Stimulated activated CD8-positive, alpha-beta memory T cell treated with anti-CD3 and anti-CD28 coated beads, Interleukin-7, amount 100 ng/mL, for 4 hours (primary cell): ENCODE data around the gene ADARB2.
"Not testable (repeated sequence)": the region's sequence is repeated elsewhere in the genome, so short reads cannot be mapped to it uniquely, and the experiment has no call there.

ENCODE experiments used
- DNase-seq, 2 donors: peaks; one replicate each; pipeline ENCODE4 v3.0.0-alpha.2; 2020; ENCODE audit warnings: low read depth in 2 of 2

The ADARB2 gene

DNA sequence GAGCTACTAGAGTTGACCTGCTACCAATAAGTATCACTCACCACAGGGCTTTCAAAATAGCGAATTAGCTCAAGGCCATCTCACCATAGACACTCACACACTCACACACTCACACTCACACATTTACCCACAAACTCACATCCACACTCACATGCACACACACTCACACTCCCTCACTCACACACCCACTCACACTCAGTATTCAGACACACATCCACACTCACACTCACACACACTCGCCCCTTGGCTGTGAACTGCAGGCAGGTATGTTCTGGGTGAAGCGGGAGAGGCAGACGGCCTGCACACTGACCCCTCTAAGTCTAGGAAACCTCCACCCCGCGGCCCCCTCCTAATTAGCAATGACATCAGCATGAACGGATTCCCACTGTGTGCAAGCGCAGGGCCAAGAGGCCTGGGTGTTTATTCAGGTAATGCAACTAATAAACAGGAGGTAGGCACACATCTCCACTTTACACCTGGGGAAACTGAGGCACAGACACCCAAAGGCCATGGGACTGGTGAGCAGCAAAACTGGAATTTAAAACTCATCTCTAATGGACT, 94.6 kb downstream of the ADARB2 start:
- no peak for DNase-seq

DNA sequence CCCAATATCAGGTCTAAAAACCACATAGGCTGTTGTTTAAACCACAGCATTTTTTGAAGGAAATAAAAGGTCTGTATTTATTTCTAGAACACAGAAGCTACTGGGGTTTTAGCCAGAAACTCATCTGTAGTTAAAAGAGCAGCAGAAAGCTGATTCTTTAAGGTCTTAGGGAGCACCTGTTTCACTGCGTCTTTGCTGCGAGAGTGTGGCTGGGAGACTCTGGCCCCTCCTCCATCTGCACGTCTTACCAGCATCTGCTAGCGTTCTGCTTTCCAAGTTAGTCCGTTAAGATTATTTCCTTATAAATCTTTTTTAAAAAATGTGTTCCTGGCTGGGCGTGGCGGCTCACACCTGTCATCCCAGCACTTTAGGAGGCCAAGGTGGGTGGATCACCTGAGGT, 95.9 kb downstream of the ADARB2 start:
- no peak for DNase-seq

DNA sequence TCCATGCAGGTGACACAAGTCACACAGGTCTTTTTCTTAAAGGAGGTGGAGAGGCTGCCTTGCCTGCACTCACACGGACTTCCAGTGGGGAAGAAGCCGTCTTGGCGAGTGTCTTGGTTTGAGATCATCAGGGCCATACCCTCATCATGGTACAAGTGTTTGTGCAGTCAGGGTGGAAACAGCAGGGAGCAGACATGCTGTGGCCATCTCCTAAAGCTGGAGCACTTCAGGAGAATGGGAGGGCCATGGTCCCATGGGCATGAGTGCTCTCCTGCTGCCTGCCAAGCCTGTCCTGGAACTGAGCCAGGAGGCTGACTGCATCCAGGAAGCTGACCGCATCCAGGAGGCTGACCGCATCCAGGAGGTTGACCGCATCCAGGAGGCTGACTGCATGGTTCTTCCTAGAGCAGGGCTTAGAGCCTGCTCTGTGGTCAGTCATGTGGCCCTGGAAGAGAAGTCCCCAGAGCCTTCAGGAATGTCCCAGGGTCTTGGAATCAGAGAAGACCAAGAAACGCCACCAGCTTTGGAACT, 98.4 kb downstream of the ADARB2 start:
- DNase-seq: no peak

DNA sequence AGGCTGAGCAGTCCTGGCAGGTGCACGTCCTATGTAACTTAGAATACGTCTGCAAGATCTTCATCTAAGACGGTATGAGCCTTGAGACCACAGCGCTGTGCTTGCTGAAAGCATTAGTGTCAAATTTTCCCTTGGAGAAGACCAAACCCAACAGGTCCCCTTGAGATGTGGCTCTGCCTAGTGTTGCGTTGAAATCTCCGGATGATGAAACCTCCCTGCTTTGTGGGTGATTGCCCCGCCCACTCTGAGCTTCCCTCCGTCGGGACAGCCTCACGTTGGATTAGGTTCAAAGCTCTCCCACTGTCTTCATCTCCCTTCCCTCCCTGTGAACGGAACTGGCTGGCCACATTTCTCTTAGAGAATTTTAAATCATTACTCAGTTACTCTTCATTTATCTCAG, 102.0 kb downstream of the ADARB2 start:
- DNase-seq: no peak

DNA sequence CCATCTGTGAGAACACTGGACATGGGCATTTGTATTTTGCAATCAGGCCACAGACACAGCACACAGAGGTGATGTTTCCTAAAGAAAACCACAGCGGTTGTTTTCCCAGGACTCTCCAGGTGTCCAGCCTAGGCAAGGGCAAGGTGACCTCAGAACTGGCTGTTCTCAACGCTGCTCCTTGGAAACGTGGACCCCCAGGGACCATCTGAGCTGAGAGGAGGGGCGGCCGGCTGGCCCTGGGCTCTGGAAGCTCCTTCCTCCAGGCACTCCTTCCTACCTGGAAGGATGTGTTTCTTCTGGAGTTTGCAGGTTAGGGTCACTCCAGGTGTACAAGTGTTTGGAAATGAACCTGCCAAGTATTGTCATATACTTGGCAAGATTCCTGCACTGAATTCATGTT, 103.1 kb downstream of the ADARB2 start:
- no peak for DNase-seq

DNA sequence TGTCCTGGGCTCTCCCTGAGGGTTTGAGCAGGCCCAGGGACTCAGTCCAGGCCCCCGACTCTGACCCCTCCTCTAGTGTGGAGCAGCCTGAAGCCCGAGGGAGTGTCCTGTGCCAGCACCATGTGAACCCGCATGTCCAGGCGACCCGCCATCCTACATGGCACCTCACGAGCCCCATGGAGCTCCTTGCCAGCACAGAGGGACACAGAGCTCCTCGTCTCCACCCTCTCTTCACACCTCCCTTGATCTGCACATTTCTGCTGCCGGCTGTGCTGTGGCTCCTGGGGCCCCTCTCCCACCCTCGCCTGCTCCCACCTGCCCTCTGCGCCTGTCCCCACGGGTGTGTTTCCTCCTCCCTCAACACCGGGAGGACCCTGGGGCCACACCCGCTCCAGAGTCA, 103.5 kb downstream of the ADARB2 start:
- DNase-seq: no peak

DNA sequence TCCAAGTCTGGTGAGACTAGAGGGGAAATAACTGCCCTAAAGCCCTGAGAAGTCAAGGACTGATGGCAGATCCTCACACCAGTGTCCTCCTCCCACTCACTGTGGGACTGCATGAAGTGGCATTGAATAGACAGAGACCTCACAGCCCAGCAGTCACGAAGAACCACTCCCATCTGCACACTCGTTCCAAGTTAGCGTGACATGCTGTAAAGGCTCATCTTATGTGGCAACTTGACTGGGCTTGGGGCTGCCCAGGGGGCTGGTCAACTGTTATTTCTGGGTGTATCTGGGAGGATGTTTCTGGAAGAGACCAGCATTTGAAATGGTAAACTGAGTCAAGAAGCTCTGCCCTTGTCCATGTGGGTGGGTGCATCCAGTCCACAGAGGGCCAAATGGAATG, 104.7 kb downstream of the ADARB2 start:
- no peak for DNase-seq

DNA sequence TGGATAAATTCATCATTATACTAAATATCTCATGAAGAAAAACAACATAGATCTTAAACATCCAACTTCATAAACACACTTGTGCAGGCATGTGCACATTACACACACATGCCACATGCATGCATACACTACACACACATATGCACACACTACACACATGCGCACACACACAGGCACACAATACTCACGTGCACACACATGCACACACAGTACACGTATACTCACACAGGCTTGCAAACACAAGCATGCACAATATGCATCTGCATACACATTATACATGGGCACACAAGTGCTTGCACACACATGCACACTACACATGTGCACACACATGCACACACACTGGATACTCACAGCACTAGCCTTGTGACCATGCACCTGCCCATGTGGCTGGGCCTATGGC, 105.2 kb downstream of the ADARB2 start:
- DNase-seq: no peak

DNA sequence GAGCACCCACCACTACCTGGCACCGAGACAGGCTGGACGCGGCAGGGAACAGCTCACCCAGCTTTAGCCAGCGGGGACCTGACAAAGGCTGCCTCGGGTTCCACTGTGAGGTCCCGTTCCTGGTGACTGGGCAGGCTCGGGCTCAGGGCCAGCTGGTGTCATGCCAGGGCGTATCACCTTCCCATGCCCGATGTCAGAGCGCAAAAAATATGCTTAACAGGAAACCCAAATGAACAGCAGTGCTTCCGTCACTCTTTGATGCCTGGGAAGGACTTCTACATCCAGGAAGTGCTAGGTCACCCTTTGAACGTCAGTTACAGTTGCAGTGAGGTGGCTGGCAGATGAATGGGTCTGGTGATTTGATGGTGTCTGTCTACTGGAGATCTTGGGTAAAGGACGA, 106.0 kb downstream of the ADARB2 start:
- DNase-seq: no peak

DNA sequence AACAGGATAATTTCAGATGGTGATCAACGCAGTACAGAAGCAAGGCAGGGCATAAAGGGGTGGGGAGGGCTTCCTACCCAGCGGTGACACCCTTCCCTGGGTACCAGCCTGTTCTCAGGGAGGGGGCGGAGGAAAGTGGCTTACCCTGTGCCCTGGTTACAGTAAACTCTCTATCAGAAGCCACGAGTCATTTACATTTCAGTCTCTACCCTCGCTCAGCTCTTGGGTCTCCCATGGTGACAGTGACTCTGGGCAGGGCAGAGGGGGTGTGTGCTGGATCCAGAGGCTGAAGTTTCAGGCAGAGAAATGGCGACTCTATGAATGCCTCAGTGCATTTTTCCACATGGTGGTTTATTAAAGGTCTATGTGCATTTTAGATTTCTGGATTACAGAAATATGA, 107.0 kb downstream of the ADARB2 start:
- DNase-seq: no peak

DNA sequence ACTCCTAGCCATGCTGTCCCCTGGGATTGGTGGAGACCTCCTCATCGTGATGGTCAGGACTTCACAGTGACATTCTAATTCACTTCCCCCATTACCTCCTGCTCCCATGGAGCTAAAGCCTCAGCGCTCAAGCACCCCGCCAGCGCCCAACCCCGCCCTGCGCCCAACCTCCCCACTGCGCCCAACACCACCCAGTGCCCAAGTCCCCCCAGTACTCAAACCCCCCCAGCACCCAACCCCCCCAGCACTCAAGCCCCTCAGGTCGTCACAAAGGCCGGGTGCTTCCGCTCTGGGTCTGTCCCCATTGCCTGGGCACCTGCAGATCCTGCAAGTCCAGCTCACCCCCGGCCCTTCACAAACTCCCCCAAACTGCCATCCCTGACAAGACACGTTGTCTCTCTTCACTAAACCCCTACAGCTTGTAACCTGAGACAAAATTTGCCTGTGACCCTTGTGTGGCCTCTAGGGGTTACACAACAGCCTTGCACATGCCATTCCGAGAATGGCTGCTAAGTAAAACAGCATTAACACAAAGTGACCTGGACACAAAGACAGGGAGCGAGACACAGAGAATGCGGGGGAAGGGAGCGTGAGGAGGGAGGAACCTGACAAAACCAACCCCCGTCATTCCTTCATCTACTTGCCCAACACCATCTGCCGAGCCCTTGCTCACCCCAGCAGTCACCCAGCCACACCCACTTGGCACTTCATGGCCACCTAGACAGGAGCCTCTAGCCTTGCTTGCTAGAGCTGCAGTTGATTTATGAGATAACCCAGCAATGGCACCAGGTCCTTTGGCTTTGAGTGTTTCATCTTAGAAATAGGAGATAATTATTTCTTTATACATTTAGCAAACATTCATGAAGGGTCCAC, 107.8 kb downstream of the ADARB2 start:
- DNase-seq: no peak

DNA sequence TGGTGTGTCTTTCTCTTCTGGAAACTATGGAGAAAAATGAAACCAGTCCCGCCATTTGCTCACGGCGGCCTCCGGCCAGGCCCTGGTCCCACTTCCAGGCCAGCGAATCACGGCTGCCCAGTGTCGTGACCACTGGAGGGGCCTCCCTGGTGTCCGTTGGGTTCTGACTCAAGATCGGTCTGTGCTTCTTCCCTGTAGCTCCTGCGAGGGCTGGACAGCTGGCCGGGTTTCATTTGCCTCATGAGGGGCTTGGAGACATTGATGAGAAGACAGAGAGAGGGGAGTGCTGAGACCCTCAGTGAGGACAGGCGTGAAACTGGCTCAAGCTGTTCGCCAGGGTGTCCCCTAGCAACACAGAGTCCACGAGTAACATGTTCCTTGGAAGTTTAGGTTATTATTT, 108.6 kb downstream of the ADARB2 start:
- no peak for DNase-seq

DNA sequence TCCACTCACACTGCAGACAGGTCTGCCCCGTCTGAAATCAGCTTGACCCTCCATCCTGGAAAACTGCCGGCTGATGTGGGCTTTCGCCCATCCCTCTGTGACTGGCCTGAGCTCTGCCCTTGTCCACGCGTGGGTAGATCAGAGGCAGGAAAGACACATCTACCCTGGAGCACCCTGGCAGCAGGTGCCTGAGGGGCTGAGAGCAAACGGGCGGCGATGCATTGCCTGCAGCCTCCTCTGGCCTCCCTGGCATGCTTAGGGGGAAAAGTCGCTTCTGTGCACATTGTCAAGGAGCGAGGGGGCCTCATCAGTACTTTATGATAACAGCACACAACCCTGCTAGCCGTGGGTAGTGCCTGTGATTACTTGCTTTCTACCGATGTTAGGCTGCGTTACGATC, 109.4 kb downstream of the ADARB2 start:
- DNase-seq: no peak

DNA sequence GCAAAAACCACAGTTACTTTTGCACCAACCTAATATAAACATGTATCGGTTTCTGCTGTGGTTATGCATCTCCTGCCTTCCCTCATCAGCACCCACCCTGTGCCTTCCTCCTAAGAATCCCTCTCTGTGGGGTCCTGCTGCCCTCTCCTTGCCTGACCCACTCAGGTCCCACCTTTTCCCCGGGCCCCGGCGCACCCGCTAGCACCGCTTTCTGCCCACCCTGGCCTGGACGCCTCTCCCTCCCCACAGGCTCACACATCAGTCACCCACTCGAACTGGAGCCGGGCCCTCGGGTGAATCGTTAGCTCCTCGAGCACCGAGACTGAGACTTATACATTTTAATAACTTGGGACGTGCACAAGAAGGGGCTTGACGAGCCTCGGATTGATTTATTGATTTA, 110.5 kb downstream of the ADARB2 start:
- no peak for DNase-seq

DNA sequence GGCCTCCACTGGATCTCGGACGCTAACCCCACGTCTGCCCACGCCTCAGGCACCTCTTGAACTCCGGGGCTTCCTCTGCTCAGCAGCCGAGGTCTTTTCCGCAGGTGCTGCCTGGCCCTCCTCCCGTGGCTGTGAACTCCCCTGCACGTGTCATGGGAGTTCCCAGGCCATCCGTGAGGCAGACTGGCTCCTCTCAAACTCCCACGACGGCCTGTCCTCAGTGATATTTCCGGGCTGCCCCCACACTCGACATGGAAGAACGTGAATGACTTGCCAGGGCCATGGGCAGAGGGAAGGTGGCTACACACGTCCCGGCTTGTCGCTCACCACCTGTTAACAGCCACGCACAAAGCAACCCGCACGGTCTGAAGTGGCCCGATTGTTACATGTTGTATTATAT, 110.9 kb downstream of the ADARB2 start:
- DNase-seq: no peak

DNA sequence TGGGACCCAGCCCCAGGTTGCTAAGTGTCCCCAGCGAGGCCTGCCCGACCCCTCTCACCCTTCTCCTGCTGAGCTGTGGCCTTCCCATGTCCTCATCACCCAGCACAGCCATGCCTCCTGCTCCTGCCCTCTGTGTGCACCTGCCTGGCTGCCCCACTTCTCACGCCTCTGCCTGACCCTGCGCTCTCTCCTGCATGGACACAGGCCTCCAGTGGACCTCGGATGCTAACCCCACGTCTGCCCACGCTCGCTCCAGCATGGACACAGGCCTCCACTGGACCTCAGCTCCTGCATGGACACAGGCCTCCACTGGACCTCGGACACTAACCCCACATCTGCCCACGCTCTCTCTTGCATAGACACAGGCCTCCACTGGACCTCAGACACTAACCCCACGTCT, 111.6 kb downstream of the ADARB2 start:
- no peak for DNase-seq

DNA sequence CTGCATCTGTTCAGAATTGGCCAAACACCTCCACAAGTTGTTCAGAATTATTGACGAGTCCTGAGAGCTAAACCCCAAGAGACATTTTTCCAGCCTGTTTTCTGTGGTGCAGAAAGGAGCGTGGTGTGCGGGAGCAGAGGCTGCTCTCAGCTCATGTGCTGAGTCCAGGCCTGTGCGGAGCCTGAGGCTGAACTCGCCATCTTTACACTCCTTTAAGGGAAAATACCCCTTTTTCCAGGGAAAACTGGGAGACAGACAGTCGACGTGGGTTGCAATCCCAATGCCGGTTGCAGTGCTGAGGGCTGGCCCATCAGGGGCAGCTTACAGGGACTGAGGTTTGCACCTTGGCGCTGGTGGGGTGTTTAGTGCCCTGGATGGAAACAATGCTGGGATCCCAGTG, 112.2 kb downstream of the ADARB2 start:
- no peak for DNase-seq

DNA sequence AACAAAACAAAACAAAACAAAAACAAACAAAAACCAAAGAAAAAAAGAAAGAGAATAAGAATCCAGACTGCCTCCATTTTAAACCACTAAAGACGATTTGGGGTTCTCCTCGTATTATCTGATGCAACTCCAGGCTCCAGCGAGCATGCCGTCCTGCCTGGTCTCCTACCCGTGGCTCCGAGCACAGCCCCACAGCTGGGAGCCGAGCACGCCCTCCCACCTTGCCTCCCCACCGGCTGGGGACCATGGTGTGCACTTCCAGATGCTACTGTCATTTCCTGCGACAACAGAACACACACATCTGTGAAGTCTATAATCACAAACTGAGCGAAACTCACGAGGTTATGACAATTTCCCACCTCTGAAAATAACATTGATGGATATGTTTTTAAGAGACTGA, 113.1 kb downstream of the ADARB2 start:
- no peak for DNase-seq

DNA sequence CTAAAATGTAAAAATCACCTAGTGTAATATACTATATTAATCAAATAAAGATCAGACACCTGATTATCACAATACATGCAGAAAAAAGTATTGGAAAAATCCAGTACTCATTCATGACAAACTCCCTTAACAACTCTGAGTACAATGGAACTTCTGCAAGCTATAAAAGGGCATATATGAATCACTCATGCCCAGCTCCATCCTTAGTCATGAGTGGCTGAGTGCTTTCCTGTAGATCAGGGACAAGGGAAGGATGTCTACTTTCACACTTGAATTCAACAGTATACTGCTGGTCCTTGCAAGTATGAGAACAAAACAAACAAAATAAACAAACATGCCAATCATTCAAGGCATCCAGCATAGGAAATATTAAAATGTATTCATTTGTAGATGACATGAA, 116.5 kb downstream of the ADARB2 start:
- no peak for DNase-seq

DNA sequence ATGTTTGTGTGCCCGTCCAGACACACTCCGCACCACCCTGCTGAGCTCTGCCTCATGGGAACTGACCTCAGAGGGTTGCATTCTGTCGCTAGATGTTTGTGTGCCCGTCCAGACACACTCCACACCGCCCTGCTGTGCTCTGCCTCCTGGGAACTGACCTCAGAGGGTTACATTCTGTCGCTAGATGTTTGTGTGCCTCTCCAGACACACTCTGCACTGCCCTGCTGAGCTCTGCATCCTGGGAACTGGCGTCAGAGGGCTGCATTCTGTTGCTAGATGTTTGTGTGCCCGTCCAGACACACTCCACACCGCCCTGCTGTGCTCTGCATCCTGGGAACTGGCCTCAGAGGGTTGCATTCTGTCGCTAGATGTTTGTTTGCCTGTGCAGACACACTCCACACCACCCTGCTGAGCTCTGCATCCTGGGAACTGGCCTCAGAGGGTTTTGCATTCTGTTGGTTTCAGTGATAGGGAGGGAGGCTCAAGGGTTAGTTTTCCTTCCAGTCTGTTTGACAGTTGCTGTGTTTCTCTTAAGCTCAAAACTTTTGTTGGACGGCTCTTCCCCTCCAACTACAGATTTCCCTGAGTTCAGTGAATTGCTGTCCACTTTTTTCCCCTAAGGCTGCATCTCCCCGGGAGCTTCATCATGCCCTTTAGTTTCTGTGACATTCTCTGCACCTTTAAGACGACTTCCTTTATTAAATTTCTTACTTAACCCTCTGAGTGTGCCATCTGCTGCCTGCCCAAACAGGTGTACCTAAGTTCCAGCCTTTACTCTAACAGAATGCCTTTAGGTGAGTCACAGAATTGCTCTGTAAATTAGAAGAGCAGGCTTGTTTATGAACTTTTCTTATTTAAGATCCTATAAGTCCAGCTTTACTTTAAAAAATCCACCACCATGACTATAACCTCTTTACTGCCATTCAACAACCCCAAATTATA, 119.7 kb downstream of the ADARB2 start:
- not testable (repeated sequence) for DNase-seq

DNA sequence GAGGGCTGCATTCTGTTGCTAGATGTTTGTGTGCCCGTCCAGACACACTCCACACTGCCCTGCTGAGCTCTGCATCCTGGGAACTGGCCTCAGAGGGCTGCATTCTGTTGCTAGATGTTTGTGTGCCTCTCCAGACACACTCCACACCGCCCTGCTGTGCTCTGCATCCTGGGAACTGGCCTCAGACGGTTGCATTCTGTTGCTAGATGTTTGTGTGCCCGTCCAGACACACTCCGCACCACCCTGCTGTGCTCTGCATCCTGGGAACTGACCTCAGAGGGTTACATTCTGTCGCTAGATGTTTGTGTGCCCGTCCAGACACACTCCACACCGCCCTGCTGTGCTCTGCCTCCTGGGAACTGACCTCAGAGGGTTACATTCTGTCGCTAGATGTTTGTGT, 120.6 kb downstream of the ADARB2 start:
- not testable (repeated sequence) for DNase-seq

DNA sequence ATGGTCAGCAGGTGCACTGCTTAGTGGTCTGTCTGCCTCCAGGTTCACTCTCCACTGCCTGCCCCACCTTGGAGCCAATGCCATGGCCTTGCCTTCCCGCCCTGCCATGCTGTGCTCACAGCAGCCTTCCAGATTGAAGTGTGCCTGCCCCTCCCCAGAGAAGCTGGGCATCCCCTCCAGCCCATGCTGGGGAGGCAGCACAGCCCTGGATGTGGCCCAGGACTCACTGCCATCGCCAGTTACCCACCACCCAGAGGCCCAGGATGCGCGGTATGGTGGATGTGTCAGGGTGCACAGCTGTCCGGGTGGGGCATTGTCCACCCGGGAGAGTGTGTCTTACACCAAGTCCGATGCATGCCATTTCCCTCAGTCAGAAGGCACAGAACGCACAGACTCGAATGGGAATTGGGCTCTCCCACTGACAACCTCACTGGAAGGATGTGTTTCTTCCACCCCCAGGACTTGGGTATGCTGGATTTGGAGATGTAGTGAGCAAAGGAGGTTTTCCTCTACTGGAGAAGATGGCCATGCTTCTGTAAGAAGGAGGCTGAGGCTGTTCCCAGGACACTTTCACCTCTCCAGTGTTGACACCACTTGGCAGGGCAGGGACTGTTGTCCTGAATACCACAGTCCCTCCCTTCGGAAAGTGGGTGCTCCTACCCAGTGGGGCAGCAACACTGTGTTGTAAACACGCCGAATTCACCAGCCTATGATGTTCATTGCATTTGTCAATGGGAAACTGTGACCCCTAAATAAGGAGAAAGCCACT, 122.0 kb downstream of the ADARB2 start:
- DNase-seq: no peak
